NCI-H226 (cell line): ENCODE results near the gene ZNRD2.
"Not testable (repeated sequence)": the region's sequence is repeated elsewhere in the genome, so short reads cannot be mapped to it uniquely, and the experiment has no call there.

ENCODE experiments used
- DNase-seq: peaks from one replicate; pipeline ENCODE4 v3.0.0-alpha.2; 2015

Gene ZNRD2

GRCh38 chr11:65557280-65558001 lies 12.8 kb upstream of the ZNRD2 start:
- DNase-seq, result no peak

GRCh38 chr11:65558002-65558929 lies 12.0 kb upstream of the ZNRD2 start, which contains the start of gene LTBP3:
Gene LTBP3, minus strand, starts transcription at chr11:65558359. Its CDS starts 400 bp downstream, at chr11:65557959.
- peak; percentile 89 for DNase-seq

GRCh38 chr11:65558930-65559509 lies 11.3 kb upstream of the ZNRD2 start:
- DNase-seq, result peak; percentile 43

- no peak for DNase-seq
Observed at GRCh38 chr11:65559535-65559934, 10.7 kb upstream of the ZNRD2 start.

- DNase-seq, result peak; percentile 90
Observed at GRCh38 chr11:65559951-65560537, 10.2 kb upstream of the ZNRD2 start.

GRCh38 chr11:65560555-65561418 lies 9.5 kb upstream of the ZNRD2 start:
- DNase-seq, result peak; percentile 85

GRCh38 chr11:65562020-65562419 lies 8.3 kb upstream of the ZNRD2 start:
- DNase-seq, result no peak

GRCh38 chr11:65562788-65563187 lies 7.5 kb upstream of the ZNRD2 start:
- no peak for DNase-seq

- DNase-seq, result no peak
Observed at GRCh38 chr11:65563601-65564000, 6.7 kb upstream of the ZNRD2 start.

GRCh38 chr11:65564879-65565559 lies 5.3 kb upstream of the ZNRD2 start:
- not testable (repeated sequence) for DNase-seq

GRCh38 chr11:65565624-65566453 lies 4.4 kb upstream of the ZNRD2 start:
- no peak for DNase-seq

- DNase-seq, result no peak
Observed at GRCh38 chr11:65569164-65569972, 909 bp upstream of the ZNRD2 start.

- no peak for DNase-seq
Observed at GRCh38 chr11:65571420-65571819, 1.1 kb downstream of the ZNRD2 start.

- peak; percentile 48 for DNase-seq
Observed at GRCh38 chr11:65571940-65572339, 1.7 kb downstream of the ZNRD2 start.

- peak; percentile 76 for DNase-seq
Observed at GRCh38 chr11:65572356-65573051, 2.2 kb downstream of the ZNRD2 start, which contains the start of gene FAM89B. Gene FAM89B, plus strand, starts transcription at chr11:65572538. Its CDS starts 132 bp downstream, at chr11:65572670.

- DNase-seq, result no peak
Observed at GRCh38 chr11:65573391-65574079, 3.3 kb downstream of the ZNRD2 start.

GRCh38 chr11:65574109-65574810 lies 4.0 kb downstream of the ZNRD2 start:
- peak; percentile 97 for DNase-seq
